ENCODE results near the gene CACNA2D2. TPM values are rescaled to one million over a fixed set of nuclear protein-coding genes. Genes with fewer than 3 reads are reported as not detected.
A peak's percentile ranks its signal among the peaks of the same experiment; 100 is the strongest.

Gene CACNA2D2
- total RNA-seq, 1 experiment from 2014 or later = 0.59 TPM

DNA sequence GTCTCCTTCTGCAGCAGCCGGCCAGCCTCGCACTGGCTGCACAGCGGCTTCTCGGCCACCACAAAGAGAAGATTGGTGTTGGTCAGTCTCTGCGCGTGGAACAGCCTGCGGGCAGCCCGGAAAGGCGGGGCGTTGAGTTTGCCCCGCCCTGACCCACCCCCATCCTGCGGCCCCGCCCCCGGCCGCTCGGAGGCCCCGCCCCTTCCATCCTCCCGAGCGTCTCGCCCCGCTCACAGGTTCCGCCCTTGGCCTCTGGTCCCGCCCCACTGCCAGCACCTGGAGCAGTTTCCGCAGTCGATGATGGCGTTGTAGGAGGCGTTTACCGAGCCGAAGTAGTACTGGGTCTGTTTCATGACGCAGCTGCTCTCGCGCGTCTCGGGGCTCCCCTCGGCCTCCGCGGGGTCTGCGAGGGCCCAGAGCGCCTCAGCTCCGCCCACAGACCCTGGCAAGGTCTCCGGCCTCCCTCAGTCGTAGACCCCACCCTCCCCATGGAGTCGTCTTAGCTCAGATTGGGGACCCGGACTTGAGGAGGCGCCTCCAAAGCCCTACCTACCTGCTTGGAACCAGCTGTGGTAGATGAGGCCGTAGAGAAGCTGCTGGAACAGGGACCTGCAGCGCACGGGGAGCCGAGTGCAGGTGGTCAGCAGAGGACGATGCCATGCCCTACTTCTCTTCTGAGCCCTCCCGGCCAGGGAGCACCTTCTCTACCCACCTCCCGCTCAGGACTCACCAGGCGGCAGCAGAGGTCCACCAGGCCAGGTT, 138.2 kb downstream of the CACNA2D2 start:
- Histone ChIP-seq H3K36me3 (ENCODE audit: control insufficient read depth, insufficient read depth, low read length) (no peaks in the 10 kb centered on the region), H3K27ac (ENCODE audit: low read length) (no peak overlapping the region), H3K4me3 (ENCODE audit: low read depth in 2 of 2, low read length in 2 of 2) (peak overlapping the region; percentile 35 to 58), H3K4me1 (ENCODE audit: control insufficient read depth, insufficient read depth, low read length) (no peaks in the 10 kb centered on the region), H3K27me3 (ENCODE audit: control insufficient read depth, insufficient read depth, low read length) (no peaks in the 10 kb centered on the region), H3K9me3 (ENCODE audit: control insufficient read depth, insufficient read depth, low read depth, low read length) (no peaks in the 10 kb centered on the region)
- CTCF ChIA-PET = interaction anchor here (0.6 kb wide), 2 partner anchors 11 to 249 kb away, joined by 4 to 7 read pairs; no protein-coding TSS in a partner anchor
- in situ Hi-C loops (cut with HindIII; ENCODE audit: low pct_unique_long_range_greater_than_20kb, low sequenced_read_pairs) (no loop called here), intact Hi-C loops (cut with micrococcal nuclease; ENCODE audit: unreplicated experiment) (no loop called here)
- TF ChIP-seq REST (IDR thresholded peaks at IDR 0.05; ENCODE audit: insufficient read depth in 1 of 2, low read depth in 2 of 2, low read length in 1 of 2) = no peak
- TF ChIP-seq SIN3A (IDR thresholded peaks at IDR 0.05; ENCODE audit: borderline replicate concordance, insufficient read depth, low read depth, low read length) = no peak
- no peak for TF ChIP-seq POLR2AphosphoS5 (IDR thresholded peaks at IDR 0.05; ENCODE audit: low read depth, low read length)
- TF ChIP-seq TCF7L2 (IDR thresholded peaks at IDR 0.05; ENCODE audit: low read depth, low read length) = no peak
- TF ChIP-seq, protein P1, sequence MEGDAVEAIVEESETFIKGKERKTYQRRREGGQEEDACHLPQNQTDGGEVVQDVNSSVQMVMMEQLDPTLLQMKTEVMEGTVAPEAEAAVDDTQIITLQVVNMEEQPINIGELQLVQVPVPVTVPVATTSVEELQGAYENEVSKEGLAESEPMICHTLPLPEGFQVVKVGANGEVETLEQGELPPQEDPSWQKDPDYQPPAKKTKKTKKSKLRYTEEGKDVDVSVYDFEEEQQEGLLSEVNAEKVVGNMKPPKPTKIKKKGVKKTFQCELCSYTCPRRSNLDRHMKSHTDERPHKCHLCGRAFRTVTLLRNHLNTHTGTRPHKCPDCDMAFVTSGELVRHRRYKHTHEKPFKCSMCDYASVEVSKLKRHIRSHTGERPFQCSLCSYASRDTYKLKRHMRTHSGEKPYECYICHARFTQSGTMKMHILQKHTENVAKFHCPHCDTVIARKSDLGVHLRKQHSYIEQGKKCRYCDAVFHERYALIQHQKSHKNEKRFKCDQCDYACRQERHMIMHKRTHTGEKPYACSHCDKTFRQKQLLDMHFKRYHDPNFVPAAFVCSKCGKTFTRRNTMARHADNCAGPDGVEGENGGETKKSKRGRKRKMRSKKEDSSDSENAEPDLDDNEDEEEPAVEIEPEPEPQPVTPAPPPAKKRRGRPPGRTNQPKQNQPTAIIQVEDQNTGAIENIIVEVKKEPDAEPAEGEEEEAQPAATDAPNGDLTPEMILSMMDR (IDR thresholded peaks at IDR 0.05) = no peak
- BruUV-seq (replicated peaks) = no TSS peak
- POLR2A ChIA-PET = no interaction called here
- peak; percentile 86 for ATAC-seq
- no peak for DNase-seq (ENCODE audit: low read depth, low spot score)

GRCh38 chr3:50364573-50365079, 138.8 kb downstream of the CACNA2D2 start:
- TF ChIP-seq POLR2AphosphoS5 (IDR thresholded peaks at IDR 0.05; ENCODE audit: low read depth, low read length) (no peak), SIN3A (IDR thresholded peaks at IDR 0.05; ENCODE audit: borderline replicate concordance, insufficient read depth, low read depth, low read length) (no peak), REST (IDR thresholded peaks at IDR 0.05; ENCODE audit: insufficient read depth in 1 of 2, low read depth in 2 of 2, low read length in 1 of 2) (no peak), TCF7L2 (IDR thresholded peaks at IDR 0.05; ENCODE audit: low read depth, low read length) (no peak)
- TF ChIP-seq, protein P1 (IDR thresholded peaks at IDR 0.05) = no peak
- peak overlapping the region; percentile 23 to 58; a peak in 3 of 4 replicates for H3K4me3 ChIP-seq (ENCODE audit: low read depth in 2 of 2, low read length in 2 of 2)
- H3K36me3 ChIP-seq (ENCODE audit: control insufficient read depth, insufficient read depth, low read length) = no peaks in the 10 kb centered on the region
- in situ Hi-C loops (cut with HindIII; ENCODE audit: low pct_unique_long_range_greater_than_20kb, low sequenced_read_pairs) = no loop called here
- intact Hi-C loops (cut with micrococcal nuclease; ENCODE audit: unreplicated experiment) = no loop called here
- no peaks in the 10 kb centered on the region for H3K27me3 ChIP-seq (ENCODE audit: control insufficient read depth, insufficient read depth, low read length)
- no peak overlapping the region for H3K27ac ChIP-seq (ENCODE audit: low read length)
- CTCF ChIA-PET = interaction anchor here (0.6 kb wide), 1 partner anchor 250 kb away, joined by 7 read pairs; no protein-coding TSS in a partner anchor
- ATAC-seq (peak; percentile 37), DNase-seq (ENCODE audit: low read depth, low spot score) (no peak)
- BruUV-seq (replicated peaks) = no TSS peak
- POLR2A ChIA-PET = no interaction called here
- no peaks in the 10 kb centered on the region for H3K4me1 ChIP-seq (ENCODE audit: control insufficient read depth, insufficient read depth, low read length)
- H3K9me3 ChIP-seq (ENCODE audit: control insufficient read depth, insufficient read depth, low read depth, low read length) = no peaks in the 10 kb centered on the region
